Hepatocyte (in vitro differentiated cells): ENCODE data around the gene MYRF. TPM values are rescaled to one million over a fixed set of nuclear protein-coding genes. Genes with fewer than 3 reads are reported as not detected.

Experiments
- DNase-seq: peaks from one replicate; pipeline ENCODE4 v3.0.0-alpha.2; 2016; ENCODE audit warnings: low spot score
- H2AFZ ChIP-seq: fragments of 200-600 bp; sonication (generic); 2 replicates; pipeline ENCODE4 v1.6.0; 2016; ENCODE audit warnings: antibody characterized with exemption, mild to moderate bottlenecking
- H3K27ac ChIP-seq: fragments of 200-600 bp; sonication (generic); 2 replicates; pipeline ENCODE4 v1.5.1; 2016; ENCODE audit warnings: mild to moderate bottlenecking
- H3K27me3 ChIP-seq: fragments of 200-600 bp; sonication (generic); 2 replicates; pipeline ENCODE4 v1.6.1; 2016
- H3K36me3 ChIP-seq: fragments of 200-600 bp; sonication (generic); replicated peaks from 2 replicates; pipeline ENCODE4 v1.5.1; 2016; ENCODE audit warnings: low read depth; ENCODE audit not compliant: insufficient read depth
- H3K4me1 ChIP-seq: fragments of 200-600 bp; sonication (generic); 2 replicates; pipeline ENCODE4 v1.5.1; 2016; ENCODE audit warnings: mild to moderate bottlenecking, moderate library complexity; ENCODE audit not compliant: insufficient read depth
- H3K4me2 ChIP-seq: fragments of 200-600 bp; sonication (generic); 2 replicates; pipeline ENCODE4 v1.6.0; 2016
- H3K4me3 ChIP-seq: fragments of 200-600 bp; sonication (generic); 2 replicates; pipeline ENCODE4 v1.5.1; 2016; ENCODE audit warnings: mild to moderate bottlenecking
- H3K79me2 ChIP-seq: fragments of 200-600 bp; sonication (generic); 2 replicates; pipeline ENCODE4 v1.6.0; 2017; ENCODE audit warnings: mild to moderate bottlenecking
- H3K9me2 ChIP-seq: fragments of 200-600 bp; sonication (generic); replicated peaks from 2 replicates; pipeline ENCODE4 v1.6.0; 2017; ENCODE audit warnings: mild to moderate bottlenecking; ENCODE audit not compliant: insufficient read depth
- H3K9me3 ChIP-seq: fragments of 200-600 bp; sonication (generic); 2 replicates; pipeline ENCODE4 v1.5.1; 2016; ENCODE audit warnings: low read depth, mild to moderate bottlenecking
- H4K20me1 ChIP-seq: fragments of 200-600 bp; sonication (generic); 2 replicates; pipeline ENCODE4 v1.6.0; 2016; ENCODE audit warnings: mild to moderate bottlenecking; ENCODE audit not compliant: insufficient read depth, poor library complexity, severe bottlenecking
- EZH2 ChIP-seq: fragments of 200-600 bp; sonication (generic); IDR thresholded peaks from 2 replicates; pipeline ENCODE4 v1.6.1; 2016; ENCODE audit warnings: antibody characterized with exemption, mild to moderate bottlenecking, borderline replicate concordance
- EZH2phosphoT487 ChIP-seq: fragments of 200-600 bp; sonication (generic); IDR thresholded peaks from one replicate; pipeline ENCODE4 v1.6.1; 2018; ENCODE audit warnings: antibody characterized with exemption, mild to moderate bottlenecking, low read depth, moderate library complexity; ENCODE audit not compliant: unreplicated experiment, severe bottlenecking
- WGBS: methylation state at CpG from one replicate; pipeline ENCODE4 v1.1.6; 2016; ENCODE audit warnings: low lambda C conversion rate; ENCODE audit errors: missing lambda C conversion rate; 5-methylcytosine and 5-hydroxymethylcytosine counted together
- polyA plus RNA-seq: library from polyadenylated mRNA; unstranded; fragments of >200 nt; fragmentation: Nextera tagmentation; extraction: Ambion mirVana; gene quantifications from 2 replicates; pipeline ENCODE4 v1.2.1, GENCODE V29; 2016
- total RNA-seq: library from RNA; depleted of rRNA; stranded (reverse); fragments of >200 nt; gene quantifications from 2 replicates; pipeline ENCODE4 v1.2.3, GENCODE V29; 2014
- TF ChIP-seq, protein P1 (sequence below): fragments of 200-600 bp; sonication (generic); IDR thresholded peaks from 2 replicates; pipeline ENCODE4 v1.5.1; 2016; ENCODE audit warnings: antibody characterized with exemption, mild to moderate bottlenecking; ENCODE audit not compliant: poor library complexity

MYRF gene
- total and polyA plus RNA-seq, 2 experiments from 2014 or later: 57.3 to 96.7 TPM

DNA sequence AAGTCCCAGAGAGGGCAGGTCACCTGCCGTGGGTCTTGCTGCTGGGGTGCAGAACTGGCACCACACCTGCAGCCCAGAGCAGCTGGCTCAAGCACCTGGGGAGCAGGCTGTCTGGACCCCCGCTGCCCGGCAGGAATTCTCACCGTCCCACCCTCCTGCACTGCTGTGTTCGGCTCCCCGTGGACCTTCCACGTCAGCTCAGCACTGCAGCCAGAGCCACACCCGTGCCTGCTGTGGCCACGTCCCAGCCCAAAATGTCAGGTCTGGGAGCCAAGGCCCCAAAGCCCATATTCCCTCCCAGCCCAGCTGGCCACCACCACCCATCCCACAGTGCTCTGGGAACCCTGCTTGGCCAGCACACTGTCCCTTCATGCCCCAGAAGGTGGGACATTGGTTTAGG lies 28.0 kb upstream of the MYRF start:
- H3K4me1 ChIP-seq: no peaks in the 10 kb centered on the region
- H3K9me3 ChIP-seq: no peaks in the 10 kb centered on the region
- WGBS: 96% methylated on average over 9 of the region's 9 CpGs
- no peak for DNase-seq
- no peak overlapping the region for H2AFZ ChIP-seq
- H3K27ac ChIP-seq: no peak overlapping the region
- TF ChIP-seq, protein P1, sequence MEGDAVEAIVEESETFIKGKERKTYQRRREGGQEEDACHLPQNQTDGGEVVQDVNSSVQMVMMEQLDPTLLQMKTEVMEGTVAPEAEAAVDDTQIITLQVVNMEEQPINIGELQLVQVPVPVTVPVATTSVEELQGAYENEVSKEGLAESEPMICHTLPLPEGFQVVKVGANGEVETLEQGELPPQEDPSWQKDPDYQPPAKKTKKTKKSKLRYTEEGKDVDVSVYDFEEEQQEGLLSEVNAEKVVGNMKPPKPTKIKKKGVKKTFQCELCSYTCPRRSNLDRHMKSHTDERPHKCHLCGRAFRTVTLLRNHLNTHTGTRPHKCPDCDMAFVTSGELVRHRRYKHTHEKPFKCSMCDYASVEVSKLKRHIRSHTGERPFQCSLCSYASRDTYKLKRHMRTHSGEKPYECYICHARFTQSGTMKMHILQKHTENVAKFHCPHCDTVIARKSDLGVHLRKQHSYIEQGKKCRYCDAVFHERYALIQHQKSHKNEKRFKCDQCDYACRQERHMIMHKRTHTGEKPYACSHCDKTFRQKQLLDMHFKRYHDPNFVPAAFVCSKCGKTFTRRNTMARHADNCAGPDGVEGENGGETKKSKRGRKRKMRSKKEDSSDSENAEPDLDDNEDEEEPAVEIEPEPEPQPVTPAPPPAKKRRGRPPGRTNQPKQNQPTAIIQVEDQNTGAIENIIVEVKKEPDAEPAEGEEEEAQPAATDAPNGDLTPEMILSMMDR: no peak
- TF ChIP-seq EZH2: no peak
- no peak for TF ChIP-seq EZH2phosphoT487
- no peaks in the 10 kb centered on the region for H3K9me2 ChIP-seq
- no peak overlapping the region for H3K4me3 ChIP-seq
- no peaks in the 10 kb centered on the region for H3K36me3 ChIP-seq
- no peaks in the 10 kb centered on the region for H3K27me3 ChIP-seq
- no peaks in the 10 kb centered on the region for H3K79me2 ChIP-seq
- no peaks in the 10 kb centered on the region for H4K20me1 ChIP-seq
- H3K4me2 ChIP-seq: no peak overlapping the region

- no peak overlapping the region for H3K4me2 ChIP-seq
- no peak overlapping the region for H3K4me3 ChIP-seq
- H2AFZ ChIP-seq: no peak overlapping the region
- TF ChIP-seq EZH2phosphoT487 (no peak), EZH2 (no peak)
- TF ChIP-seq, protein P1: no peak
- no peaks in the 10 kb centered on the region for H3K36me3 ChIP-seq
- H3K27ac ChIP-seq: no peak overlapping the region
- no peaks in the 10 kb centered on the region for H3K4me1 ChIP-seq
- DNase-seq: no peak
- 91% methylated on average over 9 of the region's 12 CpGs for WGBS
- H3K9me3 ChIP-seq: no peaks in the 10 kb centered on the region
- no peaks in the 10 kb centered on the region for H3K79me2 ChIP-seq
- H4K20me1 ChIP-seq: no peaks in the 10 kb centered on the region
- no peaks in the 10 kb centered on the region for H3K9me2 ChIP-seq
- no peaks in the 10 kb centered on the region for H3K27me3 ChIP-seq
Measured at GRCh38 chr11:61725781-61726231, 26.6 kb upstream of the MYRF start.

DNA sequence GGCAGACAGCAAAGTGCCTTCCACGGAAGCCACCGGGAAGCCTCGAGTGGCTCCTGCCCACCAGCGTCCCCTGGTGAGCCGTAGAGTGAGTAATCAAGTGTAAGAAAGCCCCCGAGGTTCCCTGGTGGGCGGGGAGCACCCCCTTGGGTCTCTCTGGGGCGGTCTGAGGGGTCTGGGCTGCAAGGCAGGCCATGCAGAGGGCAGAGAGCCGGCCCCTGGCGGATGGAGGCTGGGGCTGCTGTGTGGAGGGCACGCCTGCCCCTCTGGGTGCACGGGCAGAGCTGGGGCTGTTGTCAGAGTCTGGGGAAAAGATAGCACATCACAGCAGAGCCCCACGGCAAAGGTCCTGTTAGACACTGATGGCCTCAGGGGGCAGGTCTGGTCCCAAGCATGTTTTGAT lies 25.7 kb upstream of the MYRF start:
- no peak for DNase-seq
- no peaks in the 10 kb centered on the region for H3K79me2 ChIP-seq
- no peaks in the 10 kb centered on the region for H3K4me1 ChIP-seq
- H3K4me2 ChIP-seq: no peak overlapping the region
- WGBS: 91% methylated on average over 13 of the region's 13 CpGs
- H4K20me1 ChIP-seq: no peaks in the 10 kb centered on the region
- H3K27me3 ChIP-seq: no peaks in the 10 kb centered on the region
- no peak overlapping the region for H3K4me3 ChIP-seq
- no peaks in the 10 kb centered on the region for H3K36me3 ChIP-seq
- no peak overlapping the region for H2AFZ ChIP-seq
- no peak for TF ChIP-seq EZH2phosphoT487
- TF ChIP-seq, protein P1: no peak
- TF ChIP-seq EZH2: no peak
- no peaks in the 10 kb centered on the region for H3K9me3 ChIP-seq
- H3K27ac ChIP-seq: no peak overlapping the region
- no peaks in the 10 kb centered on the region for H3K9me2 ChIP-seq

GRCh38 chr11:61727401-61727811 lies 25.0 kb upstream of the MYRF start:
- Histone ChIP-seq H3K27ac (no peak overlapping the region), H4K20me1 (no peaks in the 10 kb centered on the region), H3K36me3 (no peaks in the 10 kb centered on the region), H3K4me3 (no peak overlapping the region), H2AFZ (no peak overlapping the region), H3K4me1 (no peaks in the 10 kb centered on the region), H3K9me3 (no peaks in the 10 kb centered on the region), H3K79me2 (no peaks in the 10 kb centered on the region), H3K27me3 (no peaks in the 10 kb centered on the region), H3K9me2 (no peaks in the 10 kb centered on the region), H3K4me2 (no peak overlapping the region)
- no peak for DNase-seq
- no peak for TF ChIP-seq EZH2
- WGBS: 95% methylated on average over 3 of the region's 3 CpGs
